OCI-LY7 (cell line): ENCODE results near the gene STK10.

Experiments
- EZH2phosphoT487 ChIP-seq: fragments of 200-600 bp; sonication (generic); IDR thresholded peaks from 2 replicates; pipeline ENCODE4 v1.6.1; 2018; ENCODE audit warnings: low read depth, borderline replicate concordance, mild to moderate bottlenecking, mixed run types, antibody characterized with exemption, low read length, moderate library complexity, mixed read lengths
- TF ChIP-seq, protein P1 (sequence below): fragments of 200-600 bp; sonication (generic); conservative IDR thresholded peaks from 2 replicates; pipeline ENCODE4 v1.5.1; 2014; ENCODE audit warnings: mild to moderate bottlenecking, antibody characterized with exemption, low read length, moderate library complexity, mixed read lengths

DNA sequence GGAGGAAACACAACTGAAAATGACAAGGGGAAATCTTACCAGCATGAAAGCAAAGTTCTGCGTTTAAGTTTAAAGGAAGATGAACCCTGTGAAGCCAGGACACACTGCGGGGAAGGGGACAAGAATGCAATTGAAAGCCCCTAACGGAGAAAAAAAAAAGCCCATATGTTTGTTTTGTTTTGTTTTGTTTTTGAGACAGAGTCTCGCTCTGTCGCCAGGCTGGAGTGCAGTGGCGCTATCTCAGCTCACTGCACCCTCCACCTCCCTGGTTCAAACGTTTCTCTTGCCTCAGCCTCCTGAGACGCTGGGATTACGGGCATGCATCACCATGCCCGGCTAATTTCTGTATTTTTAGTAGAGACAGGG, 2.9 kb downstream of the STK10 start:
- TF ChIP-seq, protein P1, sequence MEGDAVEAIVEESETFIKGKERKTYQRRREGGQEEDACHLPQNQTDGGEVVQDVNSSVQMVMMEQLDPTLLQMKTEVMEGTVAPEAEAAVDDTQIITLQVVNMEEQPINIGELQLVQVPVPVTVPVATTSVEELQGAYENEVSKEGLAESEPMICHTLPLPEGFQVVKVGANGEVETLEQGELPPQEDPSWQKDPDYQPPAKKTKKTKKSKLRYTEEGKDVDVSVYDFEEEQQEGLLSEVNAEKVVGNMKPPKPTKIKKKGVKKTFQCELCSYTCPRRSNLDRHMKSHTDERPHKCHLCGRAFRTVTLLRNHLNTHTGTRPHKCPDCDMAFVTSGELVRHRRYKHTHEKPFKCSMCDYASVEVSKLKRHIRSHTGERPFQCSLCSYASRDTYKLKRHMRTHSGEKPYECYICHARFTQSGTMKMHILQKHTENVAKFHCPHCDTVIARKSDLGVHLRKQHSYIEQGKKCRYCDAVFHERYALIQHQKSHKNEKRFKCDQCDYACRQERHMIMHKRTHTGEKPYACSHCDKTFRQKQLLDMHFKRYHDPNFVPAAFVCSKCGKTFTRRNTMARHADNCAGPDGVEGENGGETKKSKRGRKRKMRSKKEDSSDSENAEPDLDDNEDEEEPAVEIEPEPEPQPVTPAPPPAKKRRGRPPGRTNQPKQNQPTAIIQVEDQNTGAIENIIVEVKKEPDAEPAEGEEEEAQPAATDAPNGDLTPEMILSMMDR: no peak
- TF ChIP-seq EZH2phosphoT487: no peak
